IMR-90 (cell line): Measurements from ENCODE around the gene TOR1A. TPM values are rescaled to one million over a fixed set of nuclear protein-coding genes. Genes with fewer than 3 reads are reported as not detected.

Experiments
- ATAC-seq: fragments of 200-7000 bp; cut with Tn5 transposase; 2 replicates; pipeline ENCODE4 v1.9.1; 2020; ENCODE audit warnings: low read depth, mild to moderate bottlenecking, moderate library complexity
- BruUV-seq: library from RNA; stranded (reverse); fragments of 400-500 nt; replicated peaks from 2 replicates; lab custom pipeline; 2021; lab: Mats Ljungman, UMichigan
- CTCF ChIA-PET: fragments of 300-600 bp; formaldehyde crosslinking; extraction: SDS; loops from one replicate; lab custom pipeline; 2021; ENCODE audit warnings: antibody characterized with exemption; lab: Yijun Ruan, JAX
- POLR2A ChIA-PET: fragments of 300-600 bp; sonication (Branson Sonifier 250); formaldehyde crosslinking; loops from one replicate; lab custom pipeline; 2022; ENCODE audit warnings: antibody characterized with exemption; ENCODE audit not compliant: unreplicated experiment; lab: Charles Lee
- DNase-seq: peaks from one replicate; pipeline ENCODE4 v3.0.0; 2013
- H2AFZ ChIP-seq: replicated peaks from 2 replicates; pipeline ENCODE3; 2013; ENCODE audit warnings: low read length, mild to moderate bottlenecking; ENCODE audit not compliant: poor library complexity
- H2AK5ac ChIP-seq: 2 replicates; pipeline ENCODE4 v1.6.1; 2013; ENCODE audit warnings: low read depth, low read length, inconsistent platforms
- H2AK9ac ChIP-seq: replicated peaks from 2 replicates; pipeline ENCODE3; 2013; ENCODE audit warnings: mild to moderate bottlenecking, low read depth, low read length, moderate library complexity; ENCODE audit not compliant: poor library complexity
- H2BK120ac ChIP-seq: 2 replicates; pipeline ENCODE4 v1.6.1; 2013; ENCODE audit warnings: low read depth, low read length, inconsistent platforms
- H2BK15ac ChIP-seq: 3 replicates; pipeline ENCODE4 v1.6.1; 2013; ENCODE audit warnings: low read depth, low read length, inconsistent platforms
- H2BK20ac ChIP-seq: 2 replicates; pipeline ENCODE4 v1.6.1; 2013; ENCODE audit warnings: low read depth, mild to moderate bottlenecking, inconsistent platforms, low read length, moderate library complexity
- H2BK5ac ChIP-seq: 2 replicates; pipeline ENCODE4 v1.6.1; 2013; ENCODE audit warnings: mild to moderate bottlenecking, low read depth, low read length, inconsistent platforms; ENCODE audit not compliant: poor library complexity, severe bottlenecking
- H3K14ac ChIP-seq: replicated peaks from 2 replicates; pipeline ENCODE4 v1.6.1; 2013; ENCODE audit warnings: low read depth, low read length, inconsistent platforms
- H3K18ac ChIP-seq: 2 replicates; pipeline ENCODE4 v1.6.1; 2013; ENCODE audit warnings: low read depth, low read length, control low read depth
- H3K23ac ChIP-seq: 2 replicates; pipeline ENCODE4 v1.6.1; 2013; ENCODE audit warnings: low read depth, low read length, inconsistent platforms
- H3K27ac ChIP-seq: 2 replicates; pipeline ENCODE4 v1.5.1; 2013; ENCODE audit warnings: mild to moderate bottlenecking, control low read depth, low read length; ENCODE audit not compliant: insufficient read depth
- H3K27me3 ChIP-seq: 2 replicates; pipeline ENCODE4 v1.6.1; 2013; ENCODE audit warnings: low read length; ENCODE audit not compliant: control insufficient read depth, insufficient read depth
- H3K36me3 ChIP-seq: 2 replicates; pipeline ENCODE4 v1.6.1; 2013; ENCODE audit warnings: low read length, mixed read lengths; ENCODE audit not compliant: control insufficient read depth, insufficient read depth
- H3K4ac ChIP-seq: 2 replicates; pipeline ENCODE4 v1.6.1; 2013; ENCODE audit warnings: low read depth, low read length, inconsistent platforms
- H3K4me1 ChIP-seq: 2 replicates; pipeline ENCODE4 v1.6.1; 2013; ENCODE audit warnings: low read length, mixed read lengths; ENCODE audit not compliant: control insufficient read depth, insufficient read depth
- H3K4me2 ChIP-seq: 2 replicates; pipeline ENCODE4 v1.6.1; 2013; ENCODE audit warnings: low read depth, mild to moderate bottlenecking, control low read depth, low read length, moderate library complexity
- H3K4me3 ChIP-seq: 2 replicates; pipeline ENCODE4 v1.5.1; 2013; ENCODE audit warnings: low read depth, mild to moderate bottlenecking, control low read depth, low read length, moderate library complexity; ENCODE audit not compliant: insufficient read depth
- H3K56ac ChIP-seq: 2 replicates; pipeline ENCODE4 v1.6.1; 2013; ENCODE audit warnings: low read length, inconsistent platforms; ENCODE audit not compliant: insufficient read depth; ENCODE audit errors: extremely low read depth
- H3K79me1 ChIP-seq, 2 experiments: 2 replicates each; pipeline ENCODE4 v1.6.1; 2013; ENCODE audit warnings: low read length in 2 of 2, inconsistent platforms in 1 of 2, low read depth in 1 of 2
- H3K9ac ChIP-seq: 2 replicates; pipeline ENCODE4 v1.6.1; 2013; ENCODE audit warnings: low read depth, low read length, control low read depth
- H3K9me1 ChIP-seq: 2 replicates; pipeline ENCODE4 v1.6.1; 2013; ENCODE audit warnings: low read length, inconsistent platforms; ENCODE audit not compliant: insufficient read depth
- H3K9me3 ChIP-seq: 2 replicates; pipeline ENCODE4 v1.6.1; 2013; ENCODE audit warnings: low read length; ENCODE audit not compliant: control insufficient read depth, insufficient read depth
- H4K20me1 ChIP-seq: 2 replicates; pipeline ENCODE4 v1.6.1; 2013; ENCODE audit warnings: low read length, inconsistent platforms; ENCODE audit not compliant: insufficient read depth
- H4K5ac ChIP-seq: 2 replicates; pipeline ENCODE4 v1.6.1; 2013; ENCODE audit warnings: mild to moderate bottlenecking, low read depth, low read length, control low read depth
- H4K8ac ChIP-seq, 2 experiments: 2 replicates each; pipeline ENCODE4 v1.6.1; 2013; ENCODE audit warnings: low read depth in 2 of 2, low read length in 2 of 2, control low read depth in 1 of 2, inconsistent platforms in 1 of 2
- H4K91ac ChIP-seq: 2 replicates; pipeline ENCODE4 v1.6.1; 2013; ENCODE audit warnings: low read depth, low read length, inconsistent platforms; ENCODE audit not compliant: insufficient read depth
- BHLHE40 ChIP-seq: fragments of 150-350 bp; IDR thresholded peaks from 2 replicates; pipeline ENCODE4 v1.6.1; 2016; ENCODE audit warnings: mild to moderate bottlenecking, low read depth, low read length
- CEBPB ChIP-seq: IDR thresholded peaks from 2 replicates; pipeline ENCODE4 v1.6.1; 2012; ENCODE audit warnings: low read depth, low read length, improper control_type of control experiment
- CHD1 ChIP-seq: IDR thresholded peaks from 2 replicates; pipeline ENCODE4 v1.6.1; 2012; ENCODE audit warnings: low read depth, low read length, improper control_type of control experiment
- ELK1 ChIP-seq: fragments of 150-350 bp; IDR thresholded peaks from 2 replicates; pipeline ENCODE4 v1.6.1; 2016; ENCODE audit warnings: low read depth, mild to moderate bottlenecking, low read length, moderate library complexity, borderline replicate concordance
- FOS ChIP-seq: fragments of 150-350 bp; IDR thresholded peaks from 2 replicates; pipeline ENCODE4 v1.6.1; 2016; ENCODE audit warnings: low read depth, low read length
- MAFK ChIP-seq: IDR thresholded peaks from 2 replicates; pipeline ENCODE4 v1.6.1; 2012; ENCODE audit warnings: low read depth, low read length, improper control_type of control experiment
- MXI1 ChIP-seq: IDR thresholded peaks from 2 replicates; pipeline ENCODE4 v1.6.1; 2012; ENCODE audit warnings: low read depth, mild to moderate bottlenecking, low read length, moderate library complexity, borderline replicate concordance
- NFE2L2 ChIP-seq: fragments of 150-350 bp; IDR thresholded peaks from 2 replicates; pipeline ENCODE4 v1.6.1; 2016; ENCODE audit warnings: low read depth, mild to moderate bottlenecking, low read length
- POLR2A ChIP-seq: IDR thresholded peaks from 2 replicates; pipeline ENCODE4 v1.6.1; 2012; ENCODE audit warnings: mild to moderate bottlenecking, low read depth, low read length
- RAD21 ChIP-seq: IDR thresholded peaks from 2 replicates; pipeline ENCODE4 v1.6.1; 2012; ENCODE audit warnings: low read length, improper control_type of control experiment
- RCOR1 ChIP-seq: IDR thresholded peaks from 2 replicates; pipeline ENCODE4 v1.6.1; 2012; ENCODE audit warnings: mild to moderate bottlenecking, low read length, improper control_type of control experiment; ENCODE audit not compliant: insufficient replicate concordance
- RFX5 ChIP-seq: IDR thresholded peaks from 2 replicates; pipeline ENCODE4 v1.8.0; 2012; ENCODE audit warnings: low read depth, mild to moderate bottlenecking, low read length, moderate library complexity
- SMC3 ChIP-seq: fragments of 150-350 bp; IDR thresholded peaks from 2 replicates; pipeline ENCODE4 v1.6.1; 2016; ENCODE audit warnings: low read depth, mild to moderate bottlenecking, antibody characterized with exemption, low read length, moderate library complexity
- USF2 ChIP-seq: fragments of 150-350 bp; IDR thresholded peaks from 2 replicates; pipeline ENCODE4 v1.6.1; 2017; ENCODE audit warnings: mild to moderate bottlenecking, antibody characterized with exemption, low read length, low read depth
- WGBS, 2 experiments: methylation state at CpG; one replicate each; pipeline versions ENCODE4 v1.1.5 to v1.1.7; 2013; ENCODE audit warnings: missing lambda C conversion rate in 2 of 2; ENCODE audit not compliant: insufficient read length in 1 of 2; ENCODE audit errors: extremely low coverage in 2 of 2; 5-methylcytosine and 5-hydroxymethylcytosine counted together
- dilution Hi-C: fragments of 300-500 bp; cut with HindIII; formaldehyde crosslinking; loops from one replicate; pipeline ENCODE4 v1.14.3; 2018; ENCODE audit warnings: low sequenced_read_pairs; ENCODE audit not compliant: unreplicated experiment
- in situ Hi-C: fragments of 300-500 bp; cut with MboI; formaldehyde crosslinking; loops from 3 replicates; pipeline ENCODE4 v1.14.3; 2019; ENCODE audit warnings: low sequenced_read_pairs, inconsistent platforms, mixed read lengths
- intact Hi-C: fragments of 100-400 bp; cut with micrococcal nuclease; formaldehyde crosslinking; loops from 2 replicates; pipeline ENCODE4 v1.10.0; 2022
- polyA plus RNA-seq, 3 experiments: library from polyadenylated mRNA; depleted of rRNA; stranded (reverse); fragments of >200 nt; gene quantifications; 2 replicates each; pipeline ENCODE4 v1.2.3, GENCODE V29; 2012; ENCODE audit warnings: low replicate concordance in 1 of 3
- total RNA-seq: library from RNA; depleted of rRNA; stranded (reverse); fragments of >200 nt; gene quantifications from 2 replicates; pipeline ENCODE4 v1.2.3, GENCODE V29; 2012

Gene TOR1A
- total and polyA plus RNA-seq, 2 of the 4 experiments (the other 2 are of a cell fraction) = 27.1 to 74.2 TPM

- no peak for TF ChIP-seq RCOR1
These were observed 44.3 kb upstream of the TOR1A start (continued) for GRCh38 chr9:129868023-129868871.

GRCh38 chr9:129867136-129868022 is 43.4 kb upstream of the TOR1A start:
- H3K9me3 ChIP-seq = no peaks in the 10 kb centered on the region
- H3K4me3 ChIP-seq = no peak overlapping the region
- no peaks in the 10 kb centered on the region for H3K4me1 ChIP-seq
- BruUV-seq = no TSS peak
- 50% methylated on average over 2 of the region's 17 CpGs; no CpG with 5 or more reads in 1 of the 2 experiments for WGBS, 2 experiments
- H3K27me3 ChIP-seq = no peaks in the 10 kb centered on the region
- H2AK9ac ChIP-seq = no peak overlapping the region
- H3K4ac ChIP-seq = no peak overlapping the region
- no peak for ATAC-seq
- no peak overlapping the region for H3K18ac ChIP-seq
- H3K9ac ChIP-seq = no peak overlapping the region
- H3K79me1 ChIP-seq = no peaks in the 10 kb centered on the region
- dilution Hi-C loops = no loop called here
- no peak overlapping the region for H2BK15ac ChIP-seq
- no peak for DNase-seq
- intact Hi-C loops = no loop called here
- in situ Hi-C loops = no loop called here
- peaks cover 30% of the 10 kb centered on the region for H3K36me3 ChIP-seq
- POLR2A ChIA-PET = no interaction called here
- H3K27ac ChIP-seq = no peak overlapping the region
- no peak overlapping the region for H4K91ac ChIP-seq
- no peak overlapping the region for H2BK20ac ChIP-seq
- H4K20me1 ChIP-seq = no peaks in the 10 kb centered on the region
- no peak overlapping the region for H3K56ac ChIP-seq
- CTCF ChIA-PET = no interaction called here
- no peak overlapping the region for H2BK120ac ChIP-seq
- H3K23ac ChIP-seq = no peak overlapping the region
- H2BK5ac ChIP-seq = no peak overlapping the region
- no peak overlapping the region for H4K5ac ChIP-seq
- no peak overlapping the region for H2AK5ac ChIP-seq
- no peak overlapping the region for H4K8ac ChIP-seq
- no peak overlapping the region for H2AFZ ChIP-seq
- H3K14ac ChIP-seq = no peak overlapping the region
- no peak overlapping the region for H3K4me2 ChIP-seq
- H3K9me1 ChIP-seq = 0 out of 2 replicates have a peak, but pooled peaks cover 3% of the 10 kb centered on the region
- no peak for TF ChIP-seq RFX5
- TF ChIP-seq FOS = no peak
- no peak for TF ChIP-seq BHLHE40
- no peak for TF ChIP-seq POLR2A
- TF ChIP-seq RCOR1 = no peak
- no peak for TF ChIP-seq USF2
- no peak for TF ChIP-seq CHD1
- no peak for TF ChIP-seq NFE2L2
- no peak for TF ChIP-seq RAD21
- no peak for TF ChIP-seq CEBPB
- no peak for TF ChIP-seq SMC3
- no peak for TF ChIP-seq MXI1
- no peak for TF ChIP-seq ELK1
- no peak for TF ChIP-seq MAFK
